NCI-H345 (cell line): ENCODE data around the gene POFUT1.

ENCODE experiments used
- DNase-seq: peaks from one replicate; lab custom pipeline; 2025; lab: John Stamatoyannopoulos, UW

The POFUT1 gene

GRCh38 chr20:32206760-32207625, 687 bp upstream of the POFUT1 start:
- no peak for DNase-seq

GRCh38 chr20:32208499-32209154, 947 bp downstream of the POFUT1 start:
- no peak for DNase-seq

GRCh38 chr20:32209850-32210605, 2.3 kb downstream of the POFUT1 start:
- no peak for DNase-seq

DNA sequence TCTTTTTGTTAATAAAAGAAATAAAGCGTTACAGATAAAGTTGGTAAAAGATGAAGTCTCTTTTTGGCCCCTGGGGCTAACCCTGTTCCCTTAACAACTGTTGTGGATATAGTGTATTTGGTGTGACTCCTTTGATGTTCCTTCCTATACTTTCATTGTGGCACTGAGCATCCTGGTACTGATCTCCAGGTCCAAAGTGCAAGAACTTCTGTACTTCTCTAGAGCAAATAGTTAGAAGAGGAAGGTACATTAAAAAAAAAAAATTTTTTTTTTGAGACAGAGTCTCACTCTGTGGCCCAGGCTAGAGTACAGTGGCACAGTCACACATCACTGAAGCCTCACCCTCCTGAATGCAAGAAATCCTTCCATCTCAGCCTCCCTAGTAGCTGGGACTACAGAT, 6.2 kb downstream of the POFUT1 start:
- no peak for DNase-seq

GRCh38 chr20:32215147-32215546, 7.5 kb downstream of the POFUT1 start:
- DNase-seq, result no peak

GRCh38 chr20:32215729-32216128, 8.0 kb downstream of the POFUT1 start:
- DNase-seq, result no peak

DNA sequence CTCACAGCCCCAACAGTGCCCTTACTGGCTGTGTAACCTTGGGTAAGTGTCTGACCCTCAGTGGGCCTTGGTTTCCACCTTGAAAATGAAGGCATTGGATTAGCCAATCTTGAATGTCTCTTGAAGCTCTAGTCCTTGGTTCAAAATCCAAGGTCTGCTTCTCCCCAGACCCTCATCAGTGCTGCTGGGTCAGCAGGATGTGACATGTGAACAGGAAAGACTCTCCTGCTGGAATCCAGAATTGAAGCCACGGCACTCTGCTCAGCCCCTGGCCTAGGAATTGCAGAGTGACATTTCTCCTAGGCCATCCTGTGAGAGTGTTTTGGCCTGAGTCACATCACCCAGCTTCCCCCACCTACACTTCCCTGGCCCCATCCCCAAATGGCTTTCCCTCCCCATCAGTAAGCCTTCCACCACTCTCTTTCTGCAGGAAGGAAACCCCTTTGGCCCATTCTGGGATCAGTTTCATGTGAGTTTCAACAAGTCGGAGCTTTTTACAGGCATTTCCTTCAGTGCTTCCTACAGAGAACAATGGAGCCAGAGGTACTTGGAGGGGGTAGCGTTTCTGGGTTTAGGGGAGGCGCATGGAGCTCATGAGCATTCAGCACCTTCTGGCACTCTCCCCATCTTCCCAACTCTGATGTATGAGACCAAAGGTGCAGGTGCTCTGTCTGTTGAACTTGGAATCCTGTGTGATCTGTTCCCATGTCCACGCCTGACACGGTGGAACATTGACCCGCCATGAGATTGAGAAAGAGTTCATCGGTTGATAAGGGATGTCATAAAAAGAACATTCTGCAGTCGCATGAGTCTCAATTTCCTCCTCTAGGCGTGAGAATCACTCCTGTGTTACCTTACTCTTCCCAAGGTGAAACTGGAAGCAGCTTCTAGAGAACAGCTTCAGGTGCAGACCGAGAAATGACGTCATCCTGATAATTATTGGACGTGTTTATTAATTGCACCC, 8.8 kb downstream of the POFUT1 start:
- DNase-seq, result no peak

- DNase-seq, result no peak
Measured at GRCh38 chr20:32218156-32218900, 10.6 kb downstream of the POFUT1 start.

DNA sequence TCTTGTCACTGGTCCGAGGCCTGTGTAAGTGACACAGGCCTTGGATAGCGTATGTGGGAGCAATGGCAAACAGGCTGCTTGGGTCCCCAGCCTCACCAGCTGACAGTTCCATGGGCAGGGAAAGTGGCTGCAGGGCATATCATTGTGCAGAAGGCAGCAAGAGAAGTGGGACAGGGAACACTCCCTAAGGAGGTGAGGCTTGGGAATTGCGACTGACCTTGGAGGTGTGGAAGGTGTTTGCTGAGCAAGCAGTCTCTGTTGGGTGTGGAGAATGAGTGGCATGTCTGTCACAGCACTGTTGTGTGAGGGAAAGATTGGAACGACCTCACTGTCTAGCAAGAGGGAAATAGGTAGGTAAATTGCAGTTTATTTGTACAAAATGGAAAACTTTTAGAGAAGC, 16.8 kb downstream of the POFUT1 start:
- DNase-seq, result no peak

DNA sequence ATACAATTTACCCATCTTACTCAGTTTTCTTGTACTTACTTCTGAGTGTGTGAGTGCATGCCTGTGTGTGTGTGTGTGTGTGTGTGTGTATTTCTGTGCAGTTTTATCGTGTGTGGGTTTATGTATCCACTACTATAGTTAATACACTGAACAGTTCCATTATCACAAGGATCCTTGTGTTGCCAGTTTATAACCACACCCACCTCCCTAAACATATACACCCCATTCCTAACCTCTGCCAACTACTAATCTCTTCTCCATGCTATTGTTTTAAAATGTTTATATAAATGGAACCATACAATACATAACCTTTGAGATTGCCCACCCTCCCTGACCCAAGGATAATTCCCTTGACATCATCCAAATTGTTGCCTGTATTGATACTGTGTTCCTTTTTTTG, 18.7 kb downstream of the POFUT1 start:
- DNase-seq, result no peak

DNA sequence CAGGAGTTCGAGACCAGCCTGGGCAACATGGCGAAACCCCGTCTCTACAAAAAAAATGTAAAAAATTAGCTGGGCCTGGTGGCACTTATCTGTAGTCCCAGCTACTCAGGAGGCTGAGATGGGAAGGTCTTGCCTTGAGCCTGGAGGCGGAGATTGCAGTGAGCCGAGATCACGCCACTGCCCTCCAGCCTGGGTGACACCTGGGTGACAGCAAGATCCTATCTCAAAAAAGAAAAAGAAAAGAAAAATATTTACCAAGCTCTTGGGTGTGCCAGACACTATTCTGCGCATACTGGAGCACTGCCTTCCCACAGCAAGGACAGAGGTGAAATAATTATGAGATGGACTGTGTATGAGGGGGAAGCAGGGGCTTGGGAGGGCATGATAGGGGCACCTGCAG, 19.6 kb downstream of the POFUT1 start:
- no peak for DNase-seq

- DNase-seq, result no peak
Measured at GRCh38 chr20:32227744-32228688, 20.3 kb downstream of the POFUT1 start.

GRCh38 chr20:32229251-32229747, 21.6 kb downstream of the POFUT1 start:
- DNase-seq, result no peak

DNA sequence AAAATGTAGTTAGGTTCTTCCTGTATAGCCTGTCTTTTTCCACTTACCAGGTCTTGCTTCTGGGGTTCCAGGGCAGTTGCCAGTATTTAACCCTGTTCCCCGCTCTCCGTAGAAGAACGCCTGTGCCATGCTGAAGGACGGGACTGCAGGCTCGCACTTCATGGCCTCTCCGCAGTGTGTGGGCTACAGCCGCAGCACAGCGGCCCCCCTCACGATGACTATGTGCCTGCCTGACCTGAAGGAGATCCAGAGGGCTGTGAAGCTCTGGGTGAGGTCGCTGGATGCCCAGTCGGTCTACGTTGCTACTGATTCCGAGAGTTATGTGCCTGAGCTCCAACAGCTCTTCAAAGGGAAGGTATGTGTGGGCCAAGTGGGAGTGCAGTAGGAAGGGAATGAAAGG, 23.0 kb downstream of the POFUT1 start:
- DNase-seq, result no peak

DNA sequence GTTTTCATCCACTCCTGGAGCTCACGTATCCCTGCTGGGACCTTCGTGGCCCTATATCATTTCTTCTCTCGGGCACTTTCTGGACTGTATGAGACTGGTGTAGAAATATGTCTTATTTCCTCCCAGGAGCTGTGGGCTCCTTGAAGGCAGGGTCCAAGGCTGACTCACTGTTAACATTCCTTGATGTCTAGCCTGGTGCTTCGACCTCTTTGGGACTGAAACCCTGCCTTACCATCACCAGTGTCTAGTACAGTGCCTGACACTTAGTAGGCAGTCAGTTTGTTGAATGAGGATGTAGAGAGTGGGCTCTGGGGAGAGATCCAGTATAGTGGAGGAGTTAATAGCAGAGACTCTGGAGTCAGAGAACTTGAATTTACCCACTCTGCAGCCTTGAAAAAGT, 23.6 kb downstream of the POFUT1 start:
- no peak for DNase-seq

GRCh38 chr20:32231847-32232246, 24.2 kb downstream of the POFUT1 start:
- no peak for DNase-seq

GRCh38 chr20:32232326-32232886, 24.7 kb downstream of the POFUT1 start:
- no peak for DNase-seq

GRCh38 chr20:32233286-32233685, 25.6 kb downstream of the POFUT1 start:
- no peak for DNase-seq

DNA sequence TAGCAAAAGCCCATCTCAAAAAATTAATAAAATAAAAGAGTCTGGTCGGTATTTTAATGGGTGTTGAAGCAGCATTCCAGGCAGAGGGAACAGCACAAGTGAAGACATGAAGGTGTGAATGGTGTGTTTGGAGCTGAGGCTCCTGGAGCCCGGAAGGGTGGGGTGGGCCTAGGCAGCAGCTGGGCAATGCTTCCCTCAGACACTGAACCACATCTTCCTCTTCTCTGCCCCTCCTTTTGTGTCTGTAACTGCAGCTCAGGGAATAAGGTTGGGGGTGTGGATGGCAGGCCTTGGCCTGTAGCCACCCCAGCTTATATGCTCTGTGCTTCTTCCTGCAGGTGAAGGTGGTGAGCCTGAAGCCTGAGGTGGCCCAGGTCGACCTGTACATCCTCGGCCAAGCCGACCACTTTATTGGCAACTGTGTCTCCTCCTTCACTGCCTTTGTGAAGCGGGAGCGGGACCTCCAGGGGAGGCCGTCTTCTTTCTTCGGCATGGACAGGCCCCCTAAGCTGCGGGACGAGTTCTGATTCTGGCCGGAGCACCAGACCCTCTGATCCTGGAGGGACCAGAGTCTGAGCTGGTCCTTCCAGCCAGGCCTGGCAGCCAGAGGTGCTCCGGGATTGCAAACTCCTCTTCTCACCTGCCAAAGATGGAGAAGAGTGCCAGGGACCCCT, 26.6 kb downstream of the POFUT1 start:
- no peak for DNase-seq
